Endothelial cell of umbilical vein (primary cell): Measurements from ENCODE around the gene EEF2K. TPM values are rescaled to one million over a fixed set of nuclear protein-coding genes. Genes with fewer than 3 reads are reported as not detected.

Source experiments
- BruUV-seq: library from RNA; stranded (reverse); fragments of 400-500 nt; replicated peaks from 2 replicates; lab custom pipeline; 2021; lab: Mats Ljungman, UMichigan
- CTCF ChIA-PET: fragments of 300-600, 350-600 bp; sonication (Branson Sonifier 250); formaldehyde crosslinking; loops from one replicate; lab custom pipeline; 2021; ENCODE audit warnings: antibody characterized with exemption, inconsistent platforms; lab: Charles Lee
- POLR2A ChIA-PET: fragments of 300-600, 350-600 bp; sonication (Branson Sonifier 250); formaldehyde crosslinking; loops from one replicate; lab custom pipeline; 2021; ENCODE audit warnings: antibody characterized with exemption, inconsistent platforms; lab: Charles Lee
- DNase-seq: peaks from one replicate; pipeline ENCODE4 v3.0.0-alpha.2; 2011; ENCODE audit warnings: low read depth, low spot score
- FAIRE-seq: peaks from 2 replicates; lab custom pipeline; 2011; peaks lifted over from hg19 to GRCh38; lab: Jason Lieb, UNC
- H2AFZ ChIP-seq: 2 replicates; pipeline ENCODE4 v1.6.0; 2012; ENCODE audit warnings: low read depth, low read length, control low read depth, inconsistent platforms
- H3K27ac ChIP-seq: 2 replicates; pipeline ENCODE4 v1.5.1; 2011; ENCODE audit warnings: low read depth, mild to moderate bottlenecking, control low read depth, low read length, moderate library complexity; ENCODE audit not compliant: insufficient read depth
- H3K27me3 ChIP-seq, 2 experiments: 2 replicates each; pipeline versions ENCODE4 v1.6.0 to v1.6.1; 2011; ENCODE audit warnings: low read length in 2 of 2, mixed read lengths in 1 of 2; ENCODE audit not compliant: control insufficient read depth in 2 of 2, insufficient read depth in 2 of 2
- H3K36me3 ChIP-seq, 2 experiments: 2 replicates in 1 of 2; 3 replicates in 1 of 2; pipeline ENCODE4 v1.5.1; 2011; ENCODE audit warnings: low read length in 2 of 2, mild to moderate bottlenecking in 1 of 2, moderate library complexity in 1 of 2; ENCODE audit not compliant: control insufficient read depth in 2 of 2, insufficient read depth in 2 of 2; ENCODE audit errors: extremely low read depth in 1 of 2
- H3K4me1 ChIP-seq: 3 replicates; pipeline ENCODE4 v1.5.1; 2011; ENCODE audit warnings: mild to moderate bottlenecking, low read length; ENCODE audit not compliant: control insufficient read depth, insufficient read depth; ENCODE audit errors: extremely low read depth
- H3K4me2 ChIP-seq: 2 replicates; pipeline ENCODE4 v1.6.1; 2011; ENCODE audit warnings: low read length, control low read depth, mixed read lengths; ENCODE audit not compliant: insufficient read depth
- H3K4me3 ChIP-seq, 3 experiments: fragments of 200-600 bp in 1 of 3; sonication (generic), shearing (Covaris generic) in 1 of 3; replicated peaks in 1 of 3; 2 replicates each; pipeline ENCODE4 v1.5.1; 2011 to 2016; ENCODE audit warnings: control low read depth in 3 of 3, low read length in 3 of 3, mild to moderate bottlenecking in 2 of 3, inconsistent platforms in 1 of 3, low read depth in 1 of 3, moderate library complexity in 1 of 3; ENCODE audit not compliant: insufficient read depth in 1 of 3
- H3K79me2 ChIP-seq: 2 replicates; pipeline ENCODE4 v1.6.0; 2012; ENCODE audit warnings: low read length, inconsistent platforms; ENCODE audit not compliant: control insufficient read depth, insufficient read depth
- H3K9ac ChIP-seq: replicated peaks from 2 replicates; pipeline ENCODE3; 2011; ENCODE audit warnings: low read length, control low read depth; ENCODE audit not compliant: insufficient read depth; ENCODE audit errors: extremely low read depth
- H3K9me1 ChIP-seq: replicated peaks from 3 replicates; pipeline ENCODE4 v1.6.0; 2011; ENCODE audit warnings: mild to moderate bottlenecking, low read length; ENCODE audit not compliant: control insufficient read depth, insufficient read depth; ENCODE audit errors: extremely low read depth
- H3K9me3 ChIP-seq: replicated peaks from 2 replicates; pipeline ENCODE4 v1.5.1; 2012; ENCODE audit warnings: low read length, inconsistent platforms; ENCODE audit not compliant: control insufficient read depth, insufficient read depth
- H4K20me1 ChIP-seq: replicated peaks from 2 replicates; pipeline ENCODE3; 2011; ENCODE audit warnings: mild to moderate bottlenecking, low read length; ENCODE audit not compliant: control insufficient read depth, insufficient read depth; ENCODE audit errors: extremely low read depth
- CTCF ChIP-seq, 2 donors: IDR thresholded peaks; 1 replicate in 1 of 2; 2 replicates in 1 of 2; pipeline ENCODE4 v1.5.1; 2011; ENCODE audit warnings: low read length in 2 of 2, mild to moderate bottlenecking in 2 of 2, moderate library complexity in 2 of 2, control low read depth in 1 of 2, inconsistent platforms in 1 of 2, low read depth in 1 of 2; ENCODE audit not compliant: insufficient read depth in 1 of 2; ENCODE audit errors: extremely low read depth in 1 of 2
- EZH2 ChIP-seq: IDR thresholded peaks from 2 replicates; pipeline ENCODE4 v1.6.1; 2012; ENCODE audit warnings: borderline replicate concordance, low read depth, mild to moderate bottlenecking, moderate library complexity, low read length, inconsistent platforms; ENCODE audit not compliant: severe bottlenecking
- FOS ChIP-seq: IDR thresholded peaks from 2 replicates; pipeline ENCODE4 v1.6.1; 2011; ENCODE audit warnings: mild to moderate bottlenecking, low read length, moderate library complexity, borderline replicate concordance; ENCODE audit not compliant: insufficient read depth
- GATA2 ChIP-seq: IDR thresholded peaks from 2 replicates; pipeline ENCODE4 v1.7.0; 2011; ENCODE audit warnings: low read depth, mild to moderate bottlenecking, moderate library complexity, mixed read lengths, low read length; ENCODE audit not compliant: insufficient read length, insufficient read depth
- JUN ChIP-seq: IDR thresholded peaks from 2 replicates; pipeline ENCODE4 v1.6.1; 2011; ENCODE audit warnings: borderline replicate concordance, low read depth; ENCODE audit not compliant: insufficient read length, insufficient read depth
- MAX ChIP-seq: IDR thresholded peaks from 2 replicates; pipeline ENCODE4 v1.6.1; 2011; ENCODE audit not compliant: insufficient read depth, insufficient read length
- MYC ChIP-seq: IDR thresholded peaks from one replicate; pipeline ENCODE4 v1.6.1; 2011; ENCODE audit warnings: mild to moderate bottlenecking, low read depth, low read length
- POLR2A ChIP-seq: IDR thresholded peaks from 2 replicates; pipeline ENCODE4 v1.6.1; 2012; ENCODE audit warnings: low read depth, mild to moderate bottlenecking, control low read depth, low read length
- POLR2AphosphoS5 ChIP-seq: IDR thresholded peaks from 2 replicates; pipeline ENCODE4 v1.6.1; 2012; ENCODE audit warnings: low read depth, mild to moderate bottlenecking, control low read depth, low read length, moderate library complexity; ENCODE audit not compliant: insufficient read depth
- dilution Hi-C: fragments of 300-500 bp; cut with MboI; formaldehyde crosslinking; loops from one replicate; pipeline ENCODE4 v1.15.0; 2019; ENCODE audit warnings: low sequenced_read_pairs; ENCODE audit not compliant: extremely low pct_ligation_motif_present
- intact Hi-C: fragments of 100-400 bp; cut with micrococcal nuclease; formaldehyde crosslinking; loops from one replicate; pipeline ENCODE4 v1.10.0; 2022
- polyA plus RNA-seq, 4 experiments: library from polyadenylated mRNA; depleted of rRNA in 3 of 4; stranded (reverse) in 3 of 4; unstranded in 1 of 4; fragments of >200 nt; gene quantifications; 2 replicates each; pipeline versions ENCODE4 v1.2.1 to v1.2.3, GENCODE V29; 2011 to 2012; ENCODE audit warnings: missing spikeins in 1 of 4
- total RNA-seq: library from RNA; stranded (reverse); gene quantifications from 2 replicates; pipeline ENCODE4 v1.2.3, GENCODE V29; 2021

The EEF2K gene
- total and polyA plus RNA-seq, 2 donors (not counting 3 experiments of a cell fraction or from before 2014, with no cell fraction given) = 16.0 to 48.6 TPM

GRCh38 chr16:22253272-22253671 is 47.2 kb downstream of the EEF2K start:
- TF ChIP-seq FOS (no peak), POLR2A (no peak), EZH2 (no peak), MYC (no peak), CTCF (IDR thresholded peaks at IDR 0.05; ENCODE audit: extremely low read depth in 1 of 2, insufficient read depth in 1 of 2, low read depth in 1 of 2, low read length in 2 of 2) (no peak)
- Histone ChIP-seq H3K9me1 (no peaks in the 10 kb centered on the region), H3K79me2 (no peaks in the 10 kb centered on the region), H3K9me3 (no peaks in the 10 kb centered on the region), H3K27me3 (no peaks in the 10 kb centered on the region), H3K4me3 (no peak overlapping the region), H4K20me1 (no peaks in the 10 kb centered on the region), H2AFZ (no peak overlapping the region), H3K9ac (no peak overlapping the region), H3K36me3 (peaks cover 10 to 33% of the 10 kb centered on the region in 2 experiments), H3K4me1 (no peaks in the 10 kb centered on the region), H3K4me2 (no peak overlapping the region), H3K27ac (no peak overlapping the region)
- dilution Hi-C loops = no loop called here
- FAIRE-seq (no peak), DNase-seq (no peak)
- ChIA-PET CTCF (no interaction called here), POLR2A (no interaction called here)
- no TSS peak for BruUV-seq
- intact Hi-C loops = no loop called here

DNA sequence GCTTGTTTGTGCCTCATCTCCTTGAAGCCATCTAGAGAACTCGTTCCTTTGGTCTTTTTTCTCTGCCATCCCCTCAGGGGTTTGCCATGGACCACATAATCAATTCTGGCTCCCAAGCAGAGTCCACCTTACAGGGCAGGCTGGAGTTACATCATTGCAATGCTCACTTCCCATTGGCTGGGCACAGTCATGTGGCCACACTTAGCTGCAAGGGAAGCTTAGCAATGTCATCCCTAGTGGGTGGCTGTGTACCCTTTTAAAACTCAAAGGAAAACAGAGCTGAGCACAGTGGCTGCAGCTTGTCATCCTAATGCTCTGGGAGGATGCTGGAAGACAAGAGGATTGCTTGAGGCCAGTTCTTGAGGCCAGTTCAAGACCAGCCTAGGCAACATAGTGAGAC is 49.3 kb downstream of the EEF2K start:
- ChIA-PET POLR2A (interaction anchor here (0.9 kb wide), 1 partner anchor 49 kb away, joined by 3 read pairs; the partner anchor contains the start of gene EEF2K), CTCF (interaction anchor here (0.8 kb wide), 1 partner anchor 13 kb away, joined by 3 read pairs; no protein-coding TSS in a partner anchor)
- no peaks in the 10 kb centered on the region for H3K9me3 ChIP-seq
- H3K27me3 ChIP-seq = no peaks in the 10 kb centered on the region
- H2AFZ ChIP-seq = no peak overlapping the region
- no peaks in the 10 kb centered on the region for H3K9me1 ChIP-seq
- BruUV-seq = no TSS peak
- H4K20me1 ChIP-seq = no peaks in the 10 kb centered on the region
- H3K27ac ChIP-seq = no peak overlapping the region
- no peaks in the 10 kb centered on the region for H3K79me2 ChIP-seq
- no peak for DNase-seq
- peaks cover 17 to 38% of the 10 kb centered on the region in 2 experiments for H3K36me3 ChIP-seq
- TF ChIP-seq EZH2 (no peak), POLR2AphosphoS5 (no peak), FOS (no peak), MYC (no peak), POLR2A (no peak), MAX (no peak), GATA2 (no peak), CTCF (IDR thresholded peaks at IDR 0.05; ENCODE audit: extremely low read depth in 1 of 2, insufficient read depth in 1 of 2, low read depth in 1 of 2, low read length in 2 of 2) (no peak), JUN (no peak)
- no peak for FAIRE-seq
- no peak overlapping the region for H3K4me3 ChIP-seq
- H3K4me1 ChIP-seq = no peaks in the 10 kb centered on the region
- dilution Hi-C loops (no loop called here), intact Hi-C loops (no loop called here)
- no peak overlapping the region for H3K9ac ChIP-seq
- no peak overlapping the region for H3K4me2 ChIP-seq
